Esophagus muscularis mucosa (tissue), 4 donors: ENCODE data around the gene SPTLC2. TPM values are rescaled to one million over a fixed set of nuclear protein-coding genes. Genes with fewer than 3 reads are reported as not detected.

Source experiments
- DNase-seq: peaks from one replicate; pipeline ENCODE4 v3.0.0-alpha.2; 2017; ENCODE audit errors: extremely low spot score
- H3K27ac ChIP-seq, 4 donors: fragments of 200-600 bp; sonication (generic); replicated peaks in 1 of 4; 1 replicate in 3 of 4; 2 replicates in 1 of 4; pipeline ENCODE4 v1.5.1; 2016 to 2019; ENCODE audit warnings: mild to moderate bottlenecking in 1 of 4
- H3K27me3 ChIP-seq, 4 donors: fragments of 200-600 bp; sonication (generic); one replicate each; pipeline versions ENCODE4 v1.5.1 to v1.6.0; 2016 to 2019
- H3K36me3 ChIP-seq, 4 donors: fragments of 200-600 bp; sonication (generic); one replicate each; pipeline ENCODE4 v1.5.1; 2016 to 2019
- H3K4me1 ChIP-seq, 4 donors: fragments of 200-600 bp; sonication (generic); one replicate each; pipeline ENCODE4 v1.5.1; 2016 to 2019
- H3K4me3 ChIP-seq, 4 donors: fragments of 200-600 bp; sonication (generic); 1 replicate in 2 of 4; 2 replicates in 2 of 4; pipeline ENCODE4 v1.5.1; 2016 to 2019; ENCODE audit warnings: mild to moderate bottlenecking in 4 of 4, moderate library complexity in 1 of 4
- H3K9me3 ChIP-seq, 4 donors: fragments of 200-600 bp; sonication (generic); 1 replicate in 3 of 4; 2 replicates in 1 of 4; pipeline ENCODE4 v1.5.1; 2016 to 2019
- CTCF ChIP-seq, 3 experiments: fragments of 200-600 bp in 2 of 3; fragments of 450-650 bp in 1 of 3; sonication (generic) in 2 of 3; IDR thresholded peaks; one replicate each; pipeline ENCODE4 v1.5.1; 2017 to 2019; ENCODE audit warnings: antibody characterized with exemption in 3 of 3, mild to moderate bottlenecking in 2 of 3, moderate library complexity in 1 of 3
- EP300 ChIP-seq: sonication (generic); formaldehyde crosslinking; IDR thresholded peaks from one replicate; pipeline ENCODE4 v1.6.1; 2017; ENCODE audit warnings: antibody characterized with exemption
- POLR2A ChIP-seq: fragments of 450-650 bp; IDR thresholded peaks from one replicate; pipeline ENCODE4 v1.6.1; 2017; ENCODE audit warnings: antibody characterized with exemption, moderate library complexity, mild to moderate bottlenecking, low read depth
- POLR2AphosphoS5 ChIP-seq, 2 donors: sonication (generic); formaldehyde crosslinking; IDR thresholded peaks; one replicate each; pipeline ENCODE4 v1.6.1; 2017; ENCODE audit warnings: antibody characterized with exemption in 2 of 2
- WGBS: methylation state at CpG from one replicate; pipeline ENCODE4 v1.1.5; 2018; 5-methylcytosine and 5-hydroxymethylcytosine counted together
- intact Hi-C: fragments of 100-400 bp; cut with DNase I; formaldehyde crosslinking; loops from one replicate; pipeline ENCODE4 v1.15.1; 2023
- small RNA-seq, 3 donors: library from RNA; depleted of rRNA; stranded (forward); fragments of <200 nt; gene quantifications; one replicate each; pipeline ENCODE3, GENCODE V24; 2016
- total RNA-seq, 4 donors: library from RNA; depleted of rRNA; stranded (reverse); fragments of >200 nt; gene quantifications; one replicate each; pipeline versions ENCODE4 v1.1.0 to v1.2.1, GENCODE V29; 2016

Gene SPTLC2
- total RNA-seq, 4 donors from 2014 or later = 14.5 to 25.3 (median 20.1) TPM

DNA sequence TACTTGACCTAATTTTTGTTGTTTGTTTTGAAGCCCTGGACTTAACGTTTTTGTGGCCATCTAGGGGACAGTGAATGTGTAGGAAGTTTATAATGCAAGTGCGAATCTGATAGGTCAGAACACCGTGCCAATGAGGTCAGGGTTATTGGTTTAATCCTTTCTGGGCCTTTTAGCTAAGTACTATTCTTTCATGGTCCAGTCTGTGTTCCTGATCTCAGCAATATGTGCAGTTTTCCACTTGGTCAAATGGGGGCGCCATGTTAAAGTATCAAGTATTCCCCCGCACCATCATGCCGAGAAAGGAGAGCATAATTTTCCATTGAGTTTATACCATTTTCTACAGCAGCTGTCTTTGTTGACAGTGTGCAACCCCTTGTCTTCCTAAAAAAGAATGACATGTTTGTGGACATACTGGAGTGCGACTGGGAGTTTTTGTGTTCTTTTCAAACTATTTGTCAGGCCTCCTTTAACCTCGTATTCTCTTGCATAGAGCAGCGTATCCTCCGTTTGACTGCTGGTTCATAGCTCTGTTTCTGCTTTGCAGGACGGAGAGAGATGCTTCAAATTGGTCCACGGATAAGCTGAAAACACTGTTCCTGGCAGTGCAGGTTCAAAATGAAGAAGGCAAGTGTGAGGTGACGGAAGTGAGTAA lies 157.2 kb downstream of the SPTLC2 start:
- H3K4me1 ChIP-seq = peaks cover 25 to 59% (median 34%) of the 10 kb centered on the region in 4 donors
- intact Hi-C loops = loop anchor here (2.0 to 5.0 kb wide), 6 partner anchors 82 to 263 kb away; partner anchors contain the start of genes ALKBH1, GSTZ1, POMT2 and SAMD15
- H3K36me3 ChIP-seq = peaks cover 43 to 48% (median 47%) of the 10 kb centered on the region in 4 donors
- WGBS = 32% methylated on average over 13 of the region's 13 CpGs
- no peak for DNase-seq
- no peaks in the 10 kb centered on the region for H3K9me3 ChIP-seq
- peak overlapping the region; percentile 87 to 99 (median 90) for H3K4me3 ChIP-seq
- no peaks in the 10 kb centered on the region for H3K27me3 ChIP-seq
- H3K27ac ChIP-seq = peak overlapping the region in 3 of 4 donors; percentile 92 to 99 (median 92)
- TF ChIP-seq POLR2AphosphoS5 (IDR thresholded peaks at IDR 0.05) (no peak), CTCF (IDR thresholded peaks at IDR 0.05) (peak; percentile 41 to 58 (median 57))

GRCh38 chr14:77458249-77458950 lies 158.0 kb downstream of the SPTLC2 start:
- intact Hi-C loops = loop anchor here (2.0 to 5.0 kb wide), 6 partner anchors 81 to 264 kb away; partner anchors contain the start of genes ALKBH1, GSTZ1, POMT2 and SAMD15
- under 1% methylated on average over 21 of the region's 29 CpGs for WGBS
- H3K36me3 ChIP-seq = peaks cover 36 to 43% (median 41%) of the 10 kb centered on the region in 4 donors

GRCh38 chr14:77457522-77458248 lies 158.8 kb downstream of the SPTLC2 start, which contains the start of the genes AHSA1 and VIPAS39:
AHSA1 (plus strand) TSS chr14:77458093; CDS start chr14:77458190, 97 bp downstream.
VIPAS39 (minus strand) TSS chr14:77457601; CDS start chr14:77454102, 3,499 bp downstream.
- 0% methylated on average over 34 of the region's 50 CpGs for WGBS
- Histone ChIP-seq H3K36me3 (peaks cover 29 to 43% (median 41%) of the 10 kb centered on the region in 4 donors), H3K27me3 (no peaks in the 10 kb centered on the region), H3K27ac (peak within 1 kb of the TSS; percentile 91 to 99 (median 92)), H3K9me3 (no peaks in the 10 kb centered on the region), H3K4me3 (peak within 1 kb of the TSS; percentile 87 to 99 (median 90)), H3K4me1 (peaks cover 25 to 59% (median 34%) of the 10 kb centered on the region in 4 donors)
- TF ChIP-seq POLR2A (peak; percentile 52), POLR2AphosphoS5 (IDR thresholded peaks at IDR 0.05) (peak; percentile 78 to 83), CTCF (IDR thresholded peaks at IDR 0.05) (peak in 1 of 3 experiments; percentile 5), EP300 (no peak)
- intact Hi-C loops = loop anchor here (2.0 to 5.0 kb wide), 6 partner anchors 80 to 265 kb away; partner anchors contain the start of genes ALKBH1, GSTZ1, POMT2 and SAMD15
- peak; percentile 99 for DNase-seq

More at GRCh38 chr14:77458249-77458950, 158.0 kb downstream of the SPTLC2 start:
- no peaks in the 10 kb centered on the region for H3K27me3 ChIP-seq
- H3K27ac ChIP-seq = peak overlapping the region; percentile 91 to 99 (median 92)
- TF ChIP-seq CTCF (IDR thresholded peaks at IDR 0.05) (no peak), EP300 (no peak)
- H3K4me3 ChIP-seq = peak overlapping the region; percentile 87 to 99 (median 90)
- no peak for DNase-seq
- H3K9me3 ChIP-seq = no peaks in the 10 kb centered on the region
- H3K4me1 ChIP-seq = peaks cover 25 to 59% (median 34%) of the 10 kb centered on the region in 4 donors

DNA sequence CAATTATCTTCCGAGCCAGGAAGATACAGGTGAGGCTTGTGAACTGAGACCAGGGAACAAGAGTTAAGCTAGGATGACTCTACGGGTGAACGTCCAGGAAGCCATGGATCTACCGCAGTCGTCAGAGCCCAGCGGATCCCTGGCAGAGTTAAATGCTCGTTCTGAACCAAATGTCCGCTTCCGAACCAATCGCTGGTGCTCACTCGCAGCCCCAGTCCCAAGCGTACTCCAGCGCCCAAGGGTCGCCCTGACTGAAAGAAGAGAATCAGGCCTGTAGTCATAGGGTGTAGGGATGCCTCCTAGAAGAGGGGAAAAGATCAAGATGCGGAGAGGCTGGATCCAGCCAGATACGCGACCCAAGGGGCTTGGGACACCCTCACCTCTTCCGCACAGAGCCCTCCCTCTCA lies 159.3 kb downstream of the SPTLC2 start:
- intact Hi-C loops = loop anchor here (5.0 kb wide), 5 partner anchors 80 to 265 kb away; partner anchors contain the start of genes ALKBH1, GSTZ1, POMT2 and SAMD15
- Histone ChIP-seq H3K27me3 (no peaks in the 10 kb centered on the region), H3K4me3 (peak overlapping the region; percentile 87 to 99 (median 90)), H3K9me3 (no peaks in the 10 kb centered on the region), H3K27ac (peak overlapping the region; percentile 91 to 99 (median 92)), H3K36me3 (peaks cover 23 to 43% (median 40%) of the 10 kb centered on the region in 4 donors), H3K4me1 (peaks cover 25 to 59% (median 34%) of the 10 kb centered on the region in 4 donors)
- WGBS = under 1% methylated on average over 18 of the region's 18 CpGs
- DNase-seq = no peak
- TF ChIP-seq POLR2AphosphoS5 (IDR thresholded peaks at IDR 0.05) (peak in 1 of 2 donors; percentile 78), POLR2A (no peak)

Small RNA genes lying within 50 kb of the gene (small RNA-seq; reads per million reads assigned to genes)
- gene COX6CP11 = 0 reads per million in 3 donors
- 0 reads per million in 3 donors for gene RF00404
- 0 reads per million in 3 donors for gene RN7SL587P

Other genes starting within 250 kb of the SPTLC2 start
- 10 to 100 TPM; 15.2 to 21.8 (median 16.7) TPM for gene TMED8, start 239.5 kb downstream of the SPTLC2 start, total RNA-seq
- gene SAMD15, start 239.3 kb downstream of the SPTLC2 start, total RNA-seq = under 1 TPM; 0.42 to 0.52 (median 0.51) TPM
- gene NOXRED1, start 193.1 kb downstream of the SPTLC2 start, total RNA-seq = under 1 TPM in 2 of 4 donors, not detected in 2; 0.17 to 0.29 TPM
- gene VIPAS39, start 159.0 kb downstream of the SPTLC2 start, total RNA-seq = 10 to 100 TPM; 14.1 to 22.9 (median 17.8) TPM
- gene AHSA1, start 158.5 kb downstream of the SPTLC2 start, total RNA-seq = 100 to 1,000 TPM; 111 to 132 (median 116) TPM
- under 1 TPM in 1 of 4 donors, not detected in 3; 0.33 TPM for gene ISM2, start 117.8 kb downstream of the SPTLC2 start, total RNA-seq
- 10 to 100 TPM in 3 of 4 donors, 1 to 10 TPM in 1; 8.0 to 13.3 (median 11.8) TPM for gene ALKBH1, start 91.4 kb upstream of the SPTLC2 start, total RNA-seq
- 100 to 1,000 TPM; 101 to 247 (median 166) TPM for gene SLIRP, start 91.5 kb upstream of the SPTLC2 start, total RNA-seq
- gene SNW1, start 144.5 kb upstream of the SPTLC2 start, total RNA-seq = 10 to 100 TPM; 39.9 to 57.4 (median 51.0) TPM
- gene ADCK1, start 183.5 kb upstream of the SPTLC2 start, total RNA-seq = 1 to 10 TPM; 5.0 to 7.2 (median 5.7) TPM